IMR-90 (cell line): ENCODE data around the gene MRTFA.

Source experiments
- CTCF ChIP-seq: conservative IDR thresholded peaks from 2 replicates; pipeline ENCODE4 v1.5.1; 2012; ENCODE audit warnings: mild to moderate bottlenecking, low read depth, low read length, improper control_type of control experiment
- POLR2A ChIP-seq: IDR thresholded peaks from 2 replicates; pipeline ENCODE4 v1.6.1; 2012; ENCODE audit warnings: mild to moderate bottlenecking, low read depth, low read length

- no peak for TF ChIP-seq CTCF
- TF ChIP-seq POLR2A: no peak
Measured at GRCh38 chr22:40403141-40403540, 233.4 kb downstream of the MRTFA start.
